Activated CD8-positive, alpha-beta memory T cell treated with anti-CD3 and anti-CD28 coated beads for 24 hours (primary cell): ENCODE results near the gene SORL1.
"Not testable (repeated sequence)": the region's sequence is repeated elsewhere in the genome, so short reads cannot be mapped to it uniquely, and the experiment has no call there.

Source experiments
- DNase-seq: peaks from one replicate; pipeline ENCODE4 v3.0.0-alpha.2; 2020

Gene SORL1, protein sequence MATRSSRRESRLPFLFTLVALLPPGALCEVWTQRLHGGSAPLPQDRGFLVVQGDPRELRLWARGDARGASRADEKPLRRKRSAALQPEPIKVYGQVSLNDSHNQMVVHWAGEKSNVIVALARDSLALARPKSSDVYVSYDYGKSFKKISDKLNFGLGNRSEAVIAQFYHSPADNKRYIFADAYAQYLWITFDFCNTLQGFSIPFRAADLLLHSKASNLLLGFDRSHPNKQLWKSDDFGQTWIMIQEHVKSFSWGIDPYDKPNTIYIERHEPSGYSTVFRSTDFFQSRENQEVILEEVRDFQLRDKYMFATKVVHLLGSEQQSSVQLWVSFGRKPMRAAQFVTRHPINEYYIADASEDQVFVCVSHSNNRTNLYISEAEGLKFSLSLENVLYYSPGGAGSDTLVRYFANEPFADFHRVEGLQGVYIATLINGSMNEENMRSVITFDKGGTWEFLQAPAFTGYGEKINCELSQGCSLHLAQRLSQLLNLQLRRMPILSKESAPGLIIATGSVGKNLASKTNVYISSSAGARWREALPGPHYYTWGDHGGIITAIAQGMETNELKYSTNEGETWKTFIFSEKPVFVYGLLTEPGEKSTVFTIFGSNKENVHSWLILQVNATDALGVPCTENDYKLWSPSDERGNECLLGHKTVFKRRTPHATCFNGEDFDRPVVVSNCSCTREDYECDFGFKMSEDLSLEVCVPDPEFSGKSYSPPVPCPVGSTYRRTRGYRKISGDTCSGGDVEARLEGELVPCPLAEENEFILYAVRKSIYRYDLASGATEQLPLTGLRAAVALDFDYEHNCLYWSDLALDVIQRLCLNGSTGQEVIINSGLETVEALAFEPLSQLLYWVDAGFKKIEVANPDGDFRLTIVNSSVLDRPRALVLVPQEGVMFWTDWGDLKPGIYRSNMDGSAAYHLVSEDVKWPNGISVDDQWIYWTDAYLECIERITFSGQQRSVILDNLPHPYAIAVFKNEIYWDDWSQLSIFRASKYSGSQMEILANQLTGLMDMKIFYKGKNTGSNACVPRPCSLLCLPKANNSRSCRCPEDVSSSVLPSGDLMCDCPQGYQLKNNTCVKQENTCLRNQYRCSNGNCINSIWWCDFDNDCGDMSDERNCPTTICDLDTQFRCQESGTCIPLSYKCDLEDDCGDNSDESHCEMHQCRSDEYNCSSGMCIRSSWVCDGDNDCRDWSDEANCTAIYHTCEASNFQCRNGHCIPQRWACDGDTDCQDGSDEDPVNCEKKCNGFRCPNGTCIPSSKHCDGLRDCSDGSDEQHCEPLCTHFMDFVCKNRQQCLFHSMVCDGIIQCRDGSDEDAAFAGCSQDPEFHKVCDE (N-terminal part only)

DNA sequence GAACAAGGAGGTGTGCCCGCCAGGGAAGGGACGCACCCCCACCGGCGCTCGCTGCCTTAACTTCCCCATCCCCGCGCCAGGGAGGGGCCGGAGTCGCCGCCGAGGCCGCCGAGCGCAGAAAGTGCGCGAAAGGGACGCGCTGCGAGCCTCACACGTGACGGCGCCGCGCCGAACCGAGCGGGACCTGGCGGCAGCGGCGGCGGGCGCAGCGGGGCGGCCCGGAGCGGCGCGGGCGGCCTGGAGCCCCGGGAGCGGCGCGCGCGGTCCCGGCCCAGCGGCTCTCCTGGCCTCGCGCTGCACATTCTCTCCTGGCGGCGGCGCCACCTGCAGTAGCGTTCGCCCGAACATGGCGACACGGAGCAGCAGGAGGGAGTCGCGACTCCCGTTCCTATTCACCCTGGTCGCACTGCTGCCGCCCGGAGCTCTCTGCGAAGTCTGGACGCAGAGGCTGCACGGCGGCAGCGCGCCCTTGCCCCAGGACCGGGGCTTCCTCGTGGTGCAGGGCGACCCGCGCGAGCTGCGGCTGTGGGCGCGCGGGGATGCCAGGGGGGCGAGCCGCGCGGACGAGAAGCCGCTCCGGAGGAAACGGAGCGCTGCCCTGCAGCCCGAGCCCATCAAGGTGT lies at the start of gene SORL1:
Gene SORL1, plus strand, starts transcription at position 329 of the 623 bp plus-strand sequence. Its CDS starts 18 bp downstream, at position 347.
- peak; percentile 88 for DNase-seq

DNA sequence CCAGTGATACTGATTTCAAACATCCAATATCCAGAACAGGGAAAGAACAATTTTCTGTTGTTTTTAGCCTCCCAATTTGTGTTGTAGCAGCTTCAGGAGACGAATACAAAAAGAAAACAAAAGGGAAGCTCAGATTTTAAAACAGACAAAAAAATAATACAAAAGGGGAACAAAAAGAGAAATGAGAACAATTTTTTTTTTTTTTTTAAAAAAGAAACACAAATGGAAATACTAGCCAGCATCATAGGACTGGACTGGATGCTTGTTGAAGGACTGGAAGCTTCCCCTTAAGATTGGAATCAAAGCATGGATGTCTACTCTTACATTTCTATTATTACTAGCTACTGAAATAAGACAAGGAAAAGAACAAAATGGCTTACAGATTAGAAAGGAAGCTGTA lies 46.5 kb upstream of the SORL1 start:
- no peak for DNase-seq

DNA sequence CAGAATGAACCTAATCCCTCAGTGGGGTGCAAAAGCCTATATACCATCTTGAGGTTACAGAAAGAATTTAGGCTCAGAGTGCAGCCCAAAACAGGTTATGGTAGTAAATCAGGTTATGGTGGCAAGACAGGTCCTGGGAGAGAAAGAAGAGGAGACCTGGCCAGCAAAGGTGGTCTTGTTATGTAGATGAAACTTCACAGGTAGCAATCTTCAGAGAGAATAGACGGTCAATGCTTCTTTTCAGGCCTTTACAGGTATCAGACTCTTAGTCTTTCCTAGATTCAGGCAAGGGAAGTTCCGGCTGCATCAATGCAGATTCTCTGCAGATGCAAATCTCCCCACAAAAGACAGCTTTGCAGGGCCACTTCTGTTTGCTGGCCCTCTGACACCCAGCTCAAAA lies 45.8 kb upstream of the SORL1 start:
- DNase-seq: no peak

DNA sequence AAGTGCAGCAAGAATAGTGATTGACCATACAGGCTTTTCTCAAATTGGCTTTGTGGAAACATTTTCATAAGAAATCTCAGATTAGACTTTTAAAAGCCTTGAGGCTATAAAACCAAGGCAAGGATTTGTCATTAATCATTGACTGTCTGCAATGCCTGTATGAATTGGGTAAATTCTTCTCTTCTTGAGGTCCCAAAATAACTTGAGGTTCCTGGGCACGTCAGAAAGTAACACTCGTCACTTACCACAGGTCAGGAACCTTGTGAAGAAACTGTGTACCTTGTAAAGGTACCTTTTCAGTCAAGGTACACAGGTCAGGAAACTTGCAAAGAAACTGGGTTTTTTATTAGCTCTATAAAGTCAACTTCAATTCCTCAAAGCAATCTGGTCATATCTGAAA lies 43.3 kb upstream of the SORL1 start:
- DNase-seq: no peak

DNA sequence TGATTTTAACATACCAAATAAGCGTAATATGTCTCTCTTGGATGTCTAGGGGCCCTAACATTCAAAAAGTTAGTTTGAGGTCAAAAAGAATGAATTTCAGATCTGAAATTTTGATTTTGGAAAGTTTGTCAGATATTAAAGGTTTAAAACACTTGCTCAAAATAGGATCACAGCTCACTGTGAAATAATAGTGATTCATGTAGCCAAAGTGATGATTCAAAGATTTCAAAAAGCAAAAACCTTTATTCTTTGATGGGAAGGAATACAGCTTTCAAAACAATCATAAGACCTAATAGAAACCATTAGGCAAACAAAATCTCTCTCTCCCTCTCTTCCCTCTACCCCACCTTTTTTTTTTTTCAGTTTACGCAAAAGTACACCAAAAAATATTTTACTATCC lies 42.1 kb upstream of the SORL1 start:
- not testable (repeated sequence) for DNase-seq

DNA sequence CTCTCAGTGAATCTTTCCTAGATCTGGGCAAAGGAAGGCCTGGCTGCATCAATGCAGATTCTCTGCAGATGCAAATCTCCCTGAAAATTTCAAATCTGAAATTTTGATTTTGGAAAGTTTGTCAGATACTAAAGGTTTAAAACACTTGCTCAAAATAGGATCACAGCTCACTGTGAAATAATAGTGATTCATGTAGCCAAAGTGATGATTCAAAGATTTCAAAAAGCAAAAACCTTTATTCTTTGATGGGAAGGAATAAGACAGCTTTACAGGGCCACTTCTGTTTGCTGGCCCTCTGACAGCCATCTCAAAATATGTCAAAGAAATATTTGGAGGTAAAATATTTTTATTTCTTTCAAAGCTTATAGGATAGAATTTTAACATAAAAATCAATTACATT lies 40.8 kb upstream of the SORL1 start:
- DNase-seq: not testable (repeated sequence)

DNA sequence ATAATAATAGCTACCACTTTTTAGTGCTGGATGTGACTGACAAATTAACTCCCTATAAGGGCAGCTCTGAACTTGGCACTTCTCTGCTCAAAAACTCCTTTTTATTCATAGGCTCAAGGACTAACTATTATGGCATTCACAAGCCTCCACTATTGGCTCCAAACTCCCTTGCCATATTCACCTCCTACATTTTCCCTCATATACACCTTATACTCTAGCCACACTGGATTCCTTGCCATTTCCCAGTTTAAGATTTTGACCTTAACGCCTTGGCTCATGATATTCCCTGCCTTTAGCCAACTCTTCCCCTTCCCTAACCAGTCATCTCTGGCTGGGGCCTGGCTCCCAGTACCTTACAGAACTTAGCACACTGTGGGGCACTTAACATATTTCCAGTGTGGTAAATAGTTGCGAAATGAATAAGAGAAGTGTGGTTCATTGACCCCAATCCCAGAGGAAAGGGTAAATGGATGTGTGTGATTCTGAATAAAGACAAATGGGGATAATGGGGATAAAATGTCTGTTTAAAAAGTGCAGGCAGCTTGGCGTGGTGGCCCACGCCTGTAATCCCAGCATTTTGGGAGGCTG lies 40.0 kb upstream of the SORL1 start:
- no peak for DNase-seq

DNA sequence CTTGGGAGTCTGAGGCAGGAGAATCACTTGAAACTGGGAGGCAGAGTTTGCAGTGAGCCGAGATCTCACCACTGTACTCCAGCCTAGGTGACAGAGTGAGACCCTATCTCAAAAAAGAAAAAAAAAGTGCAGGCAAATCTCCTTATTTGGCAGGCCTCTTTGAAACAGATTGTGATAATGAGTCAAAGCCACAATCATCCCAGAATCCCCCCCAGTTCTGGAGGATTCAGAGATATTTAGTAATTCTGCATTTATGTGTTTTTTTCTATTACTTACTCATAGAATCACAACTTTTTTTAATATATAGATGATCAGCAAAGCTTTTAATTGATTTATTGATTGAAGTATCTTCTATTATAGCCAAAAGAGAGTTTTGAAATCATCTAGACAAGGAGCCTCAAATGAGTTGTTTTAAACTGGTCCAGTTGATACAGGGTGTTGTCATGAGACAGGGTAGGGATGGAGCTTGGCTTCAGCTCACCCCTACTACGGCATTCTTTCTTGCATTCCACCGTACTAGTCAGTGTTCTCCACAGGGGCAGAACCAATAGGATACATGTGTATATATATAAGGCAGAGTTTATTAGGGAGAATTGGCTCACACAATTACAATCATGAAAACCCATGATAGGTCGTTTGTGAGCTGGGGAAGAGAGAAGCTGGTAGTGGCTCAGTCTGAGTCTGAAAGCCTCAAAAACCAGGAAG lies 39.3 kb upstream of the SORL1 start:
- DNase-seq: no peak

DNA sequence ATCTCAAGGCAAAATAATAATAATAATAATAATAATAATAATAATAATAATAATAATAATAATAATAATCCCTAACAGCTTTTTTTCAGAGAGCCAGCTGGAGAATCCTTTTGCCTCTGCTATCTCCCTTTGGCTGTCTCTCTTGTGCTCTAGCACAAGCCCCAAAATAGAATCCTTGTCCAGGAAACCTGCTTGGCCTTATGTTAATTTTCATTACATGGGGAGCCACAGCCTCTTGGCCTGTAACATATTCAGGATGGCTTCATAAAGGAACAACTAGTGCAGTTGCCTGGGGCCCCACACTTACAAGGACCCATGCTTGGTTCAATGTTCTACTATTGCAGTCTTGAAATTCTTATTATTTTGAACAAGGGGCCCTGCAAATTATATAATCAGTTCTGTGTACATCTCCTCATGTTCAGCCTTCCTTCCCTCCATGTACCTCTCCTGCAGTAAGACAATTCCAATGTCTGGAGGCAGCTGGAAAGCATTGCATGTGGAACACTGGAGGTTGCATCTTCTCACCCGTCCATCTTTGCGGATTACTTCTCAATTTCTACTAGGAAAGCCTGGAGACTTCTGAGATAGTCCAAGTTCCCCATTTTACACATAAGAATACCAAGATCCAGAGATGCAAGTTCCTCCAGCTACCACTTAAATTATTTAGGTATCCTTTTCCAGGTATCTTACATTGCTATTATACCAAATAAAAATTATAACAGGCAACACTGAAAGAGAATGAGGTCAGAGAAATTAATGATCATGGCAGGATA lies 37.8 kb upstream of the SORL1 start:
- DNase-seq: no peak

DNA sequence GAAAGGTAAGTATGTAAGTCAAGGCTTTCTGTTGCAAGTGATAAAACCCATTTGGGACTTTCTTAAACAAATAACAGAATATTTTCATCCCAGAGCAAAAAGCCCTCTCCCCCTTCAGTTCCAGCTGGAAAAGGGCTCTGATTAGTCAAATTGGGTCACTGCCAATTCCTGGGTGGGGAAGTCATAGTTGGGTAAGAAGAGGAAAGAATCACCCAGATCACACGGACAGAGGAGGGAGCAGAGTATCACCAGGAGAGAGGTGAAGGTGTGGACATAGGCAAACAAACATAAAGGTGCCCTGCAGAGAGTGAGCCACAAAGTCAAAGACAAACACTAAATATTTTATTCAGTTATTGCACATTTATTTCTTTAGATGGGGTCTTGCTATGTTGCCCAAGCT lies 36.3 kb upstream of the SORL1 start:
- DNase-seq: no peak

DNA sequence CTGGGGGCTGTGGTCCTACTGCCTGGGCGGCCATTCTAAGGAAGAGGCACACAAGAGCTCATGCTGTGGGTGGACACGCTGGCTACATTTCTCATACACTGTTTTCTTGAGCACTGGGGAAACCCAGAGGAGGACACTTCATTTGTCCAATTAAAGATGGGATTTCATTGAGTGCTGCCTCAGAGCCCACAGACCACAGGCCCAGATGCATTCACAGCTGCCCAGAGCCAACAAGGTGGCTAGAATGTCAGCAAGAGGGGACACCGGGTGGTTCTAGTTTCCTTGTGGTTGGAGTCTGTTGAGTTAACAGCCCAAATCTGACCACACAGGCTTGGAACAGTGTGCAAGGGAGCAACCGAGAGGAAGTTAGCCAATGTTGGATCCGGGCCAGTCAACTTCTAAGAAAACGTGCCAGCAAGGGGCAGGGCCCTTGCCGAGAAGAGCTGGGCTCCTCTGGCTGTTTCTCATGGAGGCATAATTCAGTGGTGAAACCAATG lies 35.0 kb upstream of the SORL1 start:
- no peak for DNase-seq

DNA sequence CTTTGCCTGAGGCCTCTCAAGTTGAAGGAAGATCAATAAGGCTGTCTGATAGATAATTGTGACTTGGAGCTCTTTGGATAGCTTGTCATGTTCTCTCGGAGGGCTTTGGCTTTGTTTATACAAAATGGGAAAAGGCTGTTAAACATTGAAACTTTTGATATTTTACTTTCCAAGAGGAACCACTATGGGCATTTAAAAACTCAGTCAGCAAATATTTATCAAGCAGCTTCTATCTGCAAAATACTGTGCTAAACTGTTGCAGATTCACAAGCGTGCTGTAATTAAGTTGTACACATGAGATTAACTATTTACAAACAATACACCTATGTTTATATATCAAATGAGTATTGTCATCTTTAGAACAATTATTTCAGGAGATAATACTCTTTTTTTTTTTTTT lies 34.5 kb upstream of the SORL1 start:
- no peak for DNase-seq

DNA sequence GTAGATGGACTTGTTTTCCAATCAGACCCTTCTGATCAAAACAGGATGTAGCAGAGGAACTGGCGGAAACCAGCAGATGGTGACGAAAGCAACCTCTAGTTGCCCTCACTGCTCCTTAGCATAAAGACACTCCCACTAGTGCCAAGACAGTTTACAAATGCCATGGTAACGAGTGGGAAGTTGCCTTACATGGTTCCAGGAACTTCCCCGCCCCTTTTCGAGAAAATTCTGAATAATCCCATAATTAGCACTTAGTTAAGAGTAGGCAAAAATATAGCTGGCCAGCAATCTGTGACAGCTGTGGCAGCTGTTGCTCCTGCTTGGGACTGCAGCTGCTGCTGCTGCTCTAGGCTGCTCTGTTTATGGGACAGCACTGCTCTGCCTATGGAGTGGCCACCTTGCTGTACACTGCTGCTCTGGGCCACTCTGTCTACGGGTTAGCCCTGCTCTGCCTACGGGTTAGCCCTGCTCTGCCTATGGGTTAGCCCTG lies 33.4 kb upstream of the SORL1 start:
- no peak for DNase-seq

DNA sequence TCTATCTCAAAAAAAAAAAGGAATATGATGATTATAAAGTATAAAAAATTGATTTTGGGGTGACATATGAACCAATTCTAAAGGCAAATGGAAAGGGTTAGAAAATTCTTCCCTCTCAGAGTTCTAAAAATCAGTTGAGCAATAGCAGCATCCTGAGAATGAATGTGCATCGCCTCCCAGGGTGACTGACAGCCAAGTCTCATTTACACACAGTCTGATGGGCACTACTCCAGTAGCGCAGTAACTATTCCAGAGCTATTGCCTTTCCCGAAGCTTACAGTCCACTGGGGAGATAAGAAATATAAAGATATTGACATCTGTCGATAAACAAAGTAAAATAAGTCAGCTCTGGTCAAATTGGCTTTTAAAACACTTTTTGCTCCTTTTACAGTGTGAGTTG lies 32.3 kb upstream of the SORL1 start:
- no peak for DNase-seq

DNA sequence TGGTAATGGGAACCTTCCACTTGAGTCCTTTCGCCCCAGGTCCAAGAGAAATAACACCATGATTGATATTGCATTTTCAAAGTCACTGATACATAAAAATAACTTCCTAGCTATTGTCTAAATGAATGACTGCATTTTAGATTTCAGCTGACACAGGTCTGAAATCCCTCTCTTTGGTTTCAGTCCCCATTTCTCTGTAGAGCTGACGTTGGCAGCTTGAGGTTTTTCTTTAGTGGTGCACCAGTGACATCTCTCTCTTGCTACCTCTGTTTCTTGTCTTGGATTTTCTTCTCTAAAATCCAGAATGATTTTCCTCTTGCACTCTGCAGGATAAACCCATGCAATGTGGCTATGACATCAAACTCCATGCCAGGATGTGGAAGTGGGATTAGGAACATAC lies 31.7 kb upstream of the SORL1 start:
- no peak for DNase-seq

DNA sequence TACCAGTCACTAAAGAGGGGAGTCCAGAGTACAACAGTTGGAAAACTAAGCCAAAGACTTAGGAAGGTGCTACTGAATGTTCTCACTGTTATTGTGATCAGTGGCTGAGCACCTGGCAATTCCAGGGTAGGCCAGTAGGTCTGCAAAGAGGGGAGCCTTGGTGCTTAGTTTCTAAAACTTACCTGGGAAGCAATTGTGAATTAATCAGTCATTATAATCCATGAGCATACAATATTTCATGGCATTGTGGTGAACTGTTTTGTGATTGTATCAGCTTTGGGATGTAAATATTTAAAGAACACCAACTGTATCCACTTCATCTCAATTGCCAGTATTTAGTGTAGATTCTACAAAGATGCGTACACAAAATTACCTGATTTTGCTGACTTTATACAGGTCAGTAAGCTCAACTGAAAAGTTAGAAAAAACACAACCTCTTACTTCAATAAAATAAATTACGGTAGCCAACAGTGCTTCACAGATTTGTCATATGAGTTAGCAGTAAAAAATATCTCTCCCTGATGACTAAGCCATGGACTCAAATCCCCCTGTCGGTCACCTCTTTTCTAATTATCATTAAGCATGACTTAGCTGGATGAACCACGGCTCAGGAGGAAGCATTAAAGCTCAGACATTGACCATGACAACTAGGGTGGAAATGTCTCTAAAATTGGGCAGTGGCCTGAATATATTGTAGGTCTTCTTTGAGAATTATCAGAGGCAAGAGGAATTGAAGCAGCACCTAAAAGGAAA lies 30.8 kb upstream of the SORL1 start:
- DNase-seq: no peak

DNA sequence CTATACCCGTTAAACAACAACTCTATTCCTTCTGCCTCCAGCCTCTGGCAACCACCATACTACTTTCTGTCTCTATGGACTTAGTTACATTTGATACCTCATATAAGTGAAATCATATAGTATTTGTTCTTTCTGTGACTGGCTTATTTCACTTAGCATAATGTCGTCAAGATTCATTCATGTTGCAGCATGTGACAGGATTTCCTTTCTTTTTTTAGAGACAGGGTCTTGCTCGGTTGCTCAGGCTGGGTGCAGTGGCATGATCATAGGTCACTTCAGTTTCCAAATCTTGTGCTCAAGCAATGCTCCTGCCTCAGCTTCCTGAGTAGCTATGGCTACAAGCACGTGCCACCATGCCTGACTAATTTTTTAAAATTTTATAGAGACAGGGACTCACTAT lies 29.4 kb upstream of the SORL1 start:
- no peak for DNase-seq

DNA sequence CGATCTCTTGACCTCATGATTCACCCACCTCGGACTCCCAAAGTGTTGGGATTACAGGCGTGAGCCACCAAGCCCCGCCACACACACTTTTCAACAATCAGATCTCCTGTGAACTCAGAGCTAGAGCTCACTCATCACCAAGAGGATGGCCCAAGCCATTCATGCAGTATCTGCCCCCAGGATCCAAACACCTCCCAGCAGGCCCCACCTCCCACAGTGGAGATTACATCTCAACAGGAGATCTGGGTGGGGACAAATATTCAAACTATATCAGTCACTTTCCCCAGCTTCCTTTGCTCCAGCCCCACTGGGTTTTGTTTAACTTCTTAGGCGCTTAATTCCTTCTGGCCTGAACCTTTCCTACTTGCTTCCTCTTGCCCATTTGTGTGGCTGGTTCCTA lies 26.3 kb upstream of the SORL1 start:
- no peak for DNase-seq
